Hepatocyte (in vitro differentiated cells): ENCODE results near the gene SPCS2. TPM values are rescaled to one million over a fixed set of nuclear protein-coding genes. Genes with fewer than 3 reads are reported as not detected.

Experiments used
- DNase-seq: peaks from one replicate; pipeline ENCODE4 v3.0.0-alpha.2; 2016; ENCODE audit warnings: low spot score
- H2AFZ ChIP-seq: fragments of 200-600 bp; sonication (generic); 2 replicates; pipeline ENCODE4 v1.6.0; 2016; ENCODE audit warnings: antibody characterized with exemption, mild to moderate bottlenecking
- H3K27ac ChIP-seq: fragments of 200-600 bp; sonication (generic); 2 replicates; pipeline ENCODE4 v1.5.1; 2016; ENCODE audit warnings: mild to moderate bottlenecking
- H3K27me3 ChIP-seq: fragments of 200-600 bp; sonication (generic); 2 replicates; pipeline ENCODE4 v1.6.1; 2016
- H3K36me3 ChIP-seq: fragments of 200-600 bp; sonication (generic); replicated peaks from 2 replicates; pipeline ENCODE4 v1.5.1; 2016; ENCODE audit warnings: low read depth; ENCODE audit not compliant: insufficient read depth
- H3K4me1 ChIP-seq: fragments of 200-600 bp; sonication (generic); 2 replicates; pipeline ENCODE4 v1.5.1; 2016; ENCODE audit warnings: mild to moderate bottlenecking, moderate library complexity; ENCODE audit not compliant: insufficient read depth
- H3K4me2 ChIP-seq: fragments of 200-600 bp; sonication (generic); 2 replicates; pipeline ENCODE4 v1.6.0; 2016
- H3K4me3 ChIP-seq: fragments of 200-600 bp; sonication (generic); 2 replicates; pipeline ENCODE4 v1.5.1; 2016; ENCODE audit warnings: mild to moderate bottlenecking
- H3K79me2 ChIP-seq: fragments of 200-600 bp; sonication (generic); 2 replicates; pipeline ENCODE4 v1.6.0; 2017; ENCODE audit warnings: mild to moderate bottlenecking
- H3K9me2 ChIP-seq: fragments of 200-600 bp; sonication (generic); replicated peaks from 2 replicates; pipeline ENCODE4 v1.6.0; 2017; ENCODE audit warnings: mild to moderate bottlenecking; ENCODE audit not compliant: insufficient read depth
- H3K9me3 ChIP-seq: fragments of 200-600 bp; sonication (generic); 2 replicates; pipeline ENCODE4 v1.5.1; 2016; ENCODE audit warnings: low read depth, mild to moderate bottlenecking
- H4K20me1 ChIP-seq: fragments of 200-600 bp; sonication (generic); 2 replicates; pipeline ENCODE4 v1.6.0; 2016; ENCODE audit warnings: mild to moderate bottlenecking; ENCODE audit not compliant: insufficient read depth, poor library complexity, severe bottlenecking
- CTCF ChIP-seq: fragments of 200-600 bp; sonication (generic); IDR thresholded peaks from 2 replicates; pipeline ENCODE4 v1.5.1; 2016; ENCODE audit warnings: antibody characterized with exemption, mild to moderate bottlenecking; ENCODE audit not compliant: poor library complexity
- EZH2 ChIP-seq: fragments of 200-600 bp; sonication (generic); IDR thresholded peaks from 2 replicates; pipeline ENCODE4 v1.6.1; 2016; ENCODE audit warnings: antibody characterized with exemption, mild to moderate bottlenecking, borderline replicate concordance
- EZH2phosphoT487 ChIP-seq: fragments of 200-600 bp; sonication (generic); IDR thresholded peaks from one replicate; pipeline ENCODE4 v1.6.1; 2018; ENCODE audit warnings: antibody characterized with exemption, mild to moderate bottlenecking, low read depth, moderate library complexity; ENCODE audit not compliant: unreplicated experiment, severe bottlenecking
- WGBS: methylation state at CpG from one replicate; pipeline ENCODE4 v1.1.6; 2016; ENCODE audit warnings: low lambda C conversion rate; ENCODE audit errors: missing lambda C conversion rate; 5-methylcytosine and 5-hydroxymethylcytosine counted together
- polyA plus RNA-seq: library from polyadenylated mRNA; unstranded; fragments of >200 nt; fragmentation: Nextera tagmentation; extraction: Ambion mirVana; gene quantifications from 2 replicates; pipeline ENCODE4 v1.2.1, GENCODE V29; 2016
- total RNA-seq: library from RNA; depleted of rRNA; stranded (reverse); fragments of >200 nt; gene quantifications from 2 replicates; pipeline ENCODE4 v1.2.3, GENCODE V29; 2014

SPCS2 gene
- total and polyA plus RNA-seq, 2 experiments from 2014 or later: 51.0 to 428 TPM

DNA sequence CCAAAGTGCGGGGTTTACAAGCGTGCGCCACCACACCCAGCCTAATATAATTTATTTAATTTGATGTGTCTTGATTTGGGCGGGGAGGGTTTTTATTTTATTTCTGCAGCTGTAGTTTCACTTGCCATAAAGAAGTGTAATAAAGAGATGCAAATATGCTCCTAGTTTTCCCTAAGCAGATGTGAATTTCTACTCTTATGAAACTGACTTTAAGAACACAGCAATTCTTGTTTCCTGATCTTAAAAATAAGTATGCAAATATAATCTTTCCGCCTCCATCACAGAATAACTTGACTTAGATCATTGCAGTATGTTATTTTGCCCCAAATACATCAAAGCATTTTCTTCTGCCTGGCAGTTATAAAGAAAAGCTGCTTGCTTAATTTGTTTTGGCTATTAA, 4.4 kb downstream of the SPCS2 start:
- H3K4me2 ChIP-seq: no peak overlapping the region
- H4K20me1 ChIP-seq: peaks cover 48% of the 10 kb centered on the region
- 97% methylated on average over 5 of the region's 5 CpGs for WGBS
- no peak for DNase-seq
- no peak overlapping the region for H3K27ac ChIP-seq
- no peaks in the 10 kb centered on the region for H3K9me2 ChIP-seq
- H3K9me3 ChIP-seq: no peaks in the 10 kb centered on the region
- H3K27me3 ChIP-seq: no peaks in the 10 kb centered on the region
- H3K36me3 ChIP-seq: no peaks in the 10 kb centered on the region
- no peak overlapping the region for H3K4me3 ChIP-seq
- peaks cover 91% of the 10 kb centered on the region for H3K79me2 ChIP-seq
- no peak overlapping the region for H2AFZ ChIP-seq
- H3K4me1 ChIP-seq: peaks cover 9% of the 10 kb centered on the region
- TF ChIP-seq EZH2phosphoT487 (no peak), EZH2 (no peak), CTCF (no peak)

DNA sequence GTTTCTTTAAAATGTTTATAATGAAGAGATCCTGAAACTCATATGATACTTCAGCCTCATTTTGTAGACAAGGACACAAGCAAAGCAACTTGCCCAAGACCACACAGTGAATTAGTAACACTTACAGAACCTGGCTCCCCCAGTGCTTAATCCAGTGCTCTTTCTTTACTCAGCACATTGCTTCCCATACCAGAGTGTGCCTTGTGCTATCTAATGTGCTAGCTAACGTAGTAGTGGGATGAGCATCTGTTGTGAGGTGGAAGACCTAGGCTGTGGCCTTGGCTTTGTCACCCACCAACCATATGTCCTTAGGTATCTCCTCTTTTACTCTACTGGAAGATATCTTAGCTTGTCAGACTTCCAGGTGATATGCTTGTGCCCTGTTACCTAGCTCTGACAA, 5.1 kb downstream of the SPCS2 start:
- DNase-seq: no peak
- no peak overlapping the region for H2AFZ ChIP-seq
- peaks cover 54% of the 10 kb centered on the region for H4K20me1 ChIP-seq
- no peak overlapping the region for H3K4me3 ChIP-seq
- no peak overlapping the region for H3K4me2 ChIP-seq
- H3K27me3 ChIP-seq: no peaks in the 10 kb centered on the region
- H3K79me2 ChIP-seq: peaks cover 99% of the 10 kb centered on the region
- WGBS: 92% methylated on average over 1 of the region's 1 CpG
- H3K27ac ChIP-seq: no peak overlapping the region
- TF ChIP-seq CTCF (no peak), EZH2 (no peak), EZH2phosphoT487 (no peak)
- peaks cover 9% of the 10 kb centered on the region for H3K4me1 ChIP-seq
- H3K36me3 ChIP-seq: no peaks in the 10 kb centered on the region
- no peaks in the 10 kb centered on the region for H3K9me2 ChIP-seq
- H3K9me3 ChIP-seq: no peaks in the 10 kb centered on the region

GRCh38 chr11:74956397-74957015, 7.4 kb downstream of the SPCS2 start:
- H3K79me2 ChIP-seq: peaks cover 99% of the 10 kb centered on the region
- no peaks in the 10 kb centered on the region for H3K9me2 ChIP-seq
- peak overlapping the region; percentile 23 for H3K27ac ChIP-seq
- TF ChIP-seq EZH2phosphoT487 (no peak), EZH2 (no peak), CTCF (no peak)
- no peak overlapping the region for H2AFZ ChIP-seq
- H4K20me1 ChIP-seq: peaks cover 63% of the 10 kb centered on the region
- H3K4me3 ChIP-seq: no peak overlapping the region
- peak overlapping the region; percentile 32 for H3K4me2 ChIP-seq
- DNase-seq: peak; percentile 9
- H3K9me3 ChIP-seq: no peaks in the 10 kb centered on the region
- no peaks in the 10 kb centered on the region for H3K27me3 ChIP-seq
- H3K36me3 ChIP-seq: no peaks in the 10 kb centered on the region
- H3K4me1 ChIP-seq: no peaks in the 10 kb centered on the region
- WGBS: 66% methylated on average over 4 of the region's 4 CpGs
